Measurements from ENCODE around the gene TAB2. TPM values are rescaled to one million over a fixed set of nuclear protein-coding genes. Genes with fewer than 3 reads are reported as not detected.

TAB2 gene
- total RNA-seq, 1 experiment from 2014 or later: 55.6 TPM

- no peak for TF ChIP-seq STAT6 (CRISPR knock-in tag; conservative IDR thresholded peaks at IDR 0.05; ENCODE audit: low read depth)
- TF ChIP-seq ZNF281 (CRISPR knock-in tag; IDR thresholded peaks at IDR 0.05): no peak
Measured at GRCh38 chr6:149313861-149314260, 3.7 kb upstream of the TAB2 start (continued).

GRCh38 chr6:149314325-149314905, 3.1 kb upstream of the TAB2 start:
- Mint-ChIP-seq H3K4me1 (peaks cover 21% of the 10 kb centered on the region), H3K9me3 (no peaks in the 10 kb centered on the region), H3K36me3 (no peaks in the 10 kb centered on the region), H3K4me3 (no peak overlapping the region), H3K27me3 (ENCODE audit: low read depth) (peaks cover 7% of the 10 kb centered on the region; the same call in 1 of the 2 replicates), H3K27ac (no peak overlapping the region)
- CTCF ChIA-PET: no interaction called here
- POLR2A ChIA-PET: interaction anchor here (0.7 kb wide), 1 partner anchor 54 kb away, joined by 4 read pairs; no protein-coding TSS in a partner anchor
- no peak for TF ChIP-seq ATF6 (CRISPR knock-in tag; IDR thresholded peaks at IDR 0.05)
- no peak for TF ChIP-seq IRF1 (CRISPR knock-in tag; IDR thresholded peaks at IDR 0.05)
- no peak for TF ChIP-seq ELF4 (CRISPR knock-in tag; IDR thresholded peaks at IDR 0.05; ENCODE audit: low read depth)
- no peak for TF ChIP-seq USF2 (CRISPR knock-in tag; IDR thresholded peaks at IDR 0.05)
- no peak for TF ChIP-seq PRDM15 (CRISPR knock-in tag; IDR thresholded peaks at IDR 0.05)
- ATAC-seq: no peak
- DNase-seq (ENCODE audit: low spot score): no peak

All from WTC11 (cell line).